ENCODE results near the gene OSBPL2.

Gene OSBPL2

GRCh38 chr20:62237801-62238568 lies at the start of gene OSBPL2:
Gene OSBPL2, plus strand, starts transcription at chr20:62238521. Its CDS starts 17,664 bp downstream, at chr20:62256185.
- DNase-seq: peak; percentile 100

- DNase-seq: no peak
Observed at GRCh38 chr20:62190639-62191411, 47.5 kb upstream of the OSBPL2 start.

GRCh38 chr20:62191781-62192559 lies 46.4 kb upstream of the OSBPL2 start:
- DNase-seq: no peak

GRCh38 chr20:62192635-62193034 lies 45.7 kb upstream of the OSBPL2 start:
- DNase-seq: no peak

- no peak for DNase-seq
Observed at GRCh38 chr20:62193079-62194025, 45.0 kb upstream of the OSBPL2 start.

GRCh38 chr20:62195075-62195405 lies 43.3 kb upstream of the OSBPL2 start:
- no peak for DNase-seq

GRCh38 chr20:62195736-62196135 lies 42.6 kb upstream of the OSBPL2 start:
- no peak for DNase-seq

GRCh38 chr20:62196286-62196685 lies 42.0 kb upstream of the OSBPL2 start:
- no peak for DNase-seq

GRCh38 chr20:62197311-62197710 lies 41.0 kb upstream of the OSBPL2 start:
- DNase-seq: no peak

GRCh38 chr20:62197801-62198200 lies 40.5 kb upstream of the OSBPL2 start:
- no peak for DNase-seq

GRCh38 chr20:62198496-62198895 lies 39.8 kb upstream of the OSBPL2 start:
- no peak for DNase-seq

GRCh38 chr20:62198931-62199330 lies 39.4 kb upstream of the OSBPL2 start:
- DNase-seq: no peak

GRCh38 chr20:62200491-62201172 lies 37.7 kb upstream of the OSBPL2 start:
- DNase-seq: no peak

GRCh38 chr20:62201173-62202082 lies 36.9 kb upstream of the OSBPL2 start:
- DNase-seq: no peak

GRCh38 chr20:62202083-62202395 lies 36.3 kb upstream of the OSBPL2 start:
- no peak for DNase-seq

- no peak for DNase-seq
Observed at GRCh38 chr20:62202676-62203377, 35.5 kb upstream of the OSBPL2 start.

GRCh38 chr20:62203378-62204030 lies 34.8 kb upstream of the OSBPL2 start:
- DNase-seq: no peak

GRCh38 chr20:62205618-62206387 lies 32.5 kb upstream of the OSBPL2 start:
- no peak for DNase-seq

- DNase-seq: no peak
Observed at GRCh38 chr20:62206388-62206775, 31.9 kb upstream of the OSBPL2 start.

Data from activated T-cell treated with anti-CD3 and anti-CD28 coated beads, Interleukin-2, amount 50 U/mL, for 1 hour (primary cell).